ENCODE results near the gene MYRFL. TPM values are rescaled to one million over a fixed set of nuclear protein-coding genes. Genes with fewer than 3 reads are reported as not detected.
A peak's percentile ranks its signal among the peaks of the same experiment; 100 is the strongest.

MYRFL gene
- total RNA-seq, 4 donors from 2014 or later: 1.1 TPM; not detected in 3

GRCh38 chr12:69913526-69913925 lies 88.5 kb downstream of the MYRFL start:
- ATAC-seq: no peak
- in situ Hi-C loops (cut with MboI; ENCODE audit: low sequenced_read_pairs in 4 of 4) (no loop called here), intact Hi-C loops (cut with DNase I; ENCODE audit: low total_unique reads) (no loop called here)
- TF ChIP-seq POLR2A (IDR thresholded peaks at IDR 0.05): no peak
- TF ChIP-seq, protein P1, sequence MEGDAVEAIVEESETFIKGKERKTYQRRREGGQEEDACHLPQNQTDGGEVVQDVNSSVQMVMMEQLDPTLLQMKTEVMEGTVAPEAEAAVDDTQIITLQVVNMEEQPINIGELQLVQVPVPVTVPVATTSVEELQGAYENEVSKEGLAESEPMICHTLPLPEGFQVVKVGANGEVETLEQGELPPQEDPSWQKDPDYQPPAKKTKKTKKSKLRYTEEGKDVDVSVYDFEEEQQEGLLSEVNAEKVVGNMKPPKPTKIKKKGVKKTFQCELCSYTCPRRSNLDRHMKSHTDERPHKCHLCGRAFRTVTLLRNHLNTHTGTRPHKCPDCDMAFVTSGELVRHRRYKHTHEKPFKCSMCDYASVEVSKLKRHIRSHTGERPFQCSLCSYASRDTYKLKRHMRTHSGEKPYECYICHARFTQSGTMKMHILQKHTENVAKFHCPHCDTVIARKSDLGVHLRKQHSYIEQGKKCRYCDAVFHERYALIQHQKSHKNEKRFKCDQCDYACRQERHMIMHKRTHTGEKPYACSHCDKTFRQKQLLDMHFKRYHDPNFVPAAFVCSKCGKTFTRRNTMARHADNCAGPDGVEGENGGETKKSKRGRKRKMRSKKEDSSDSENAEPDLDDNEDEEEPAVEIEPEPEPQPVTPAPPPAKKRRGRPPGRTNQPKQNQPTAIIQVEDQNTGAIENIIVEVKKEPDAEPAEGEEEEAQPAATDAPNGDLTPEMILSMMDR (IDR thresholded peaks at IDR 0.05 in 4 of 5, conservative IDR thresholded peaks at IDR 0.05 in 1 of 5): no peak
- Histone ChIP-seq H3K36me3 (no peaks in the 10 kb centered on the region), H3K4me3 (no peak overlapping the region), H3K27me3 (no peaks in the 10 kb centered on the region), H3K4me1 (no peaks in the 10 kb centered on the region), H3K9me3 (no peaks in the 10 kb centered on the region), H3K27ac (no peak overlapping the region)
- no peak for DNase-seq

DNA sequence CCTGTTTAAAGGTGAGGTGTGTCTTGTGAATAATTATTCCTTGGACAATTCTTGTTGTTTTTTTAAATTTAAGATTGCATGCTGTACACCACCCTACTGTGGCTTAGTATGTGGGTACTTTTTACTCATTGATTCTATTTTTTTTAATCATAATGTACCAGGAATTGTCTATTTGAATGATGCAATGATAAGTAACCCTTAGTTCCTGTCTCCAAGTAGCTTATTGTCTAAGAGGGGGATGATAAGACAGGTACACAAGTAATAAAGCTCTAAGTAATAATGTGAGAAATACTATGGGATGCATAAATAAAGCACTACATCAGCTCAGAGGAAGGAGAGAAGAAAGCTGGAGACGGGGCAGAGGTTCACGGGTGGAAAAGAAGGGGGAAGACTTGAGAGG lies 90.9 kb downstream of the MYRFL start:
- Histone ChIP-seq H3K36me3 (no peaks in the 10 kb centered on the region), H3K27ac (no peak overlapping the region), H3K9me3 (no peaks in the 10 kb centered on the region), H3K4me3 (no peak overlapping the region), H3K4me1 (no peaks in the 10 kb centered on the region), H3K27me3 (no peaks in the 10 kb centered on the region)
- TF ChIP-seq POLR2A (IDR thresholded peaks at IDR 0.05): no peak
- TF ChIP-seq, protein P1 (IDR thresholded peaks at IDR 0.05 in 4 of 5, conservative IDR thresholded peaks at IDR 0.05 in 1 of 5): no peak
- in situ Hi-C loops (cut with MboI; ENCODE audit: low sequenced_read_pairs in 4 of 4): no loop called here
- ATAC-seq (no peak), DNase-seq (no peak)
- intact Hi-C loops (cut with DNase I; ENCODE audit: low total_unique reads): no loop called here

DNA sequence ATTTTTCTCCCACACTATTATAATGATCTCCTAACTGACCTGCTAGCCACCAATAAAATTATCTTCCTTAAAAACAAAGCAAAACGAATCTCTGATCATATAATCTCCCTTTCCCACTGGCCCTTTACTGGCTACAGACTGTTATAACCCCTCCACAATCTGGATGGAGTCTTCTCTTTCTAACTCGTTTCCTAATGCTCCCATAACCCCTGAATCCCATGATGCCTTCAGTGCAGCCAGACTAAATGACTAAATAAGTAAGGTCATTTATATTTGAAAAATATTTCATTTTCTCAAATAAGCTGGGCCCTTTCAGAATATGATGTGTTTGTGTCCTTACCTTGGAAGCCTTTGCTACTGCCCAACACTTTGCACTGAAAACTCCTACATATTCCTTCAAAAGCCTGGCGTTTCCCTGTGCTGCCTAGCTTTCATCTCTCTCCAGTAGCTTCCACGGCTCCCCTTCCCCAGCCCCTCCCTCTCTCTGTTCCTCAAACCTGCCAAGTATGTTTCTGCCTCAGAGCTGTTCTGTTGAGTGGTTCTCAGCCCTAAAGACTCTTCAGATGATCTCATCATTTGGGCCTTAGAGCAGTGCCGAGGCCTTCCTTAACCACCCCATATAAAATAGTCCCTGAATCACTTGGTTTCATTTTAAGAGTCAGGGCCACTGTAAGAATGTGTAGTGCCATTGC lies 91.7 kb downstream of the MYRFL start:
- ATAC-seq (peak in 1 of 2 donors; percentile 58), DNase-seq (no peak)
- in situ Hi-C loops (cut with MboI; ENCODE audit: low sequenced_read_pairs in 4 of 4): no loop called here

GRCh38 chr12:69918287-69918686 lies 93.3 kb downstream of the MYRFL start:
- Histone ChIP-seq H3K4me3 (no peak overlapping the region), H3K27me3 (no peaks in the 10 kb centered on the region), H3K4me1 (no peaks in the 10 kb centered on the region), H3K27ac (no peak overlapping the region), H3K36me3 (no peaks in the 10 kb centered on the region), H3K9me3 (no peaks in the 10 kb centered on the region)
- no peak for ATAC-seq
- no peak for DNase-seq
- intact Hi-C loops (cut with DNase I; ENCODE audit: low total_unique reads): no loop called here
- TF ChIP-seq, protein P1 (IDR thresholded peaks at IDR 0.05 in 4 of 5, conservative IDR thresholded peaks at IDR 0.05 in 1 of 5): no peak
- in situ Hi-C loops (cut with MboI; ENCODE audit: low sequenced_read_pairs in 4 of 4): no loop called here

More for the DNA sequence above, 91.7 kb downstream of the MYRFL start:
- Histone ChIP-seq H3K27me3 (no peaks in the 10 kb centered on the region), H3K4me1 (no peaks in the 10 kb centered on the region), H3K4me3 (no peak overlapping the region), H3K27ac (peak overlapping the region in 3 of 4 donors; percentile 5 to 54 (median 13)), H3K36me3 (no peaks in the 10 kb centered on the region), H3K9me3 (no peaks in the 10 kb centered on the region)
- intact Hi-C loops (cut with DNase I; ENCODE audit: low total_unique reads): no loop called here
- no peak for TF ChIP-seq POLR2A (IDR thresholded peaks at IDR 0.05)
- TF ChIP-seq, protein P1 (IDR thresholded peaks at IDR 0.05 in 4 of 5, conservative IDR thresholded peaks at IDR 0.05 in 1 of 5): no peak

DNA sequence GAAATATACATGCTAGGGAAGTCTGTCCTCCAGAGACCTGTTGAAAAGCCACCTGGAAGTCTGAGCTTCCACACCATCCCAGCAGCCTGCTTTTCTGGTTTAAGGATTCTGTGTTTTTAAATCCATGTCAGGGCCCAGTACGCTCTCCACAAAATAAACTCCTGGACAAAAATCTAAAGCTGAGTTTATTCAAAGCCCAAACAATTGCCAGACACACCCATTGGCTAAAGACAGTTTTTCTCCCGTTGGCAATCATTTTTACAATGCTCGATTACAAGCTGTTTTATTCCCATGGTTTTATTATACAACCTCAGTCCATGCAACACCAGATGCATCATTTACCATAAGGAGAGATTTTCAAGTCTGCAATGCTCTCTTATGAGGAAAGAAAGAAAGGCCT lies 94.5 kb downstream of the MYRFL start:
- Histone ChIP-seq H3K9me3 (no peaks in the 10 kb centered on the region), H3K27ac (no peak overlapping the region), H3K4me3 (no peak overlapping the region), H3K36me3 (no peaks in the 10 kb centered on the region), H3K27me3 (no peaks in the 10 kb centered on the region), H3K4me1 (no peaks in the 10 kb centered on the region)
- in situ Hi-C loops (cut with MboI; ENCODE audit: low sequenced_read_pairs in 4 of 4) (no loop called here), intact Hi-C loops (cut with DNase I; ENCODE audit: low total_unique reads) (no loop called here)
- no peak for ATAC-seq
- TF ChIP-seq, protein P1 (IDR thresholded peaks at IDR 0.05 in 4 of 5, conservative IDR thresholded peaks at IDR 0.05 in 1 of 5): no peak
- no peak for TF ChIP-seq POLR2A (IDR thresholded peaks at IDR 0.05)
- no peak for DNase-seq
